CD4-positive, alpha-beta T cell (primary cell): ENCODE data around the gene SETX. TPM values are rescaled to one million over a fixed set of nuclear protein-coding genes. Genes with fewer than 3 reads are reported as not detected.

Experiments used
- ATAC-seq: fragments of 200-7000 bp; cut with Tn5 transposase; one replicate; pipeline ENCODE4 v1.10.0; 2022; ENCODE audit warnings: mild to moderate bottlenecking; ENCODE audit not compliant: poor library complexity
- CTCF ChIA-PET: fragments of 350-600 bp; sonication (Branson Sonifier 250); formaldehyde crosslinking; loops from one replicate; lab custom pipeline; 2021; ENCODE audit warnings: antibody characterized with exemption, inconsistent platforms; lab: Charles Lee
- POLR2A ChIA-PET: fragments of 350-600 bp; sonication (Branson Sonifier 250); formaldehyde crosslinking; loops from one replicate; lab custom pipeline; 2021; ENCODE audit warnings: antibody characterized with exemption, inconsistent platforms; lab: Charles Lee
- DNase-seq, 14 experiments: peaks; one replicate each; pipeline ENCODE4 v3.0.0-alpha.2; 2013 to 2020; ENCODE audit warnings: mixed read lengths in 2 of 14
- H3K27ac ChIP-seq, 2 donors: one replicate each; pipeline versions ENCODE4 v1.5.1 to v1.7.0; 2013; ENCODE audit warnings: low read length in 2 of 2, low read depth in 1 of 2, mild to moderate bottlenecking in 1 of 2
- H3K27me3 ChIP-seq, 2 experiments: 1 replicate in 1 of 2; 2 replicates in 1 of 2; pipeline versions ENCODE4 v1.6.1 to v1.7.0; 2013; ENCODE audit warnings: low read length in 2 of 2, control low read depth in 1 of 2, mild to moderate bottlenecking in 1 of 2, moderate library complexity in 1 of 2; ENCODE audit not compliant: insufficient read depth in 2 of 2, control insufficient read depth in 1 of 2
- H3K36me3 ChIP-seq: one replicate; pipeline ENCODE4 v1.6.1; 2013; ENCODE audit warnings: low read length, control low read depth; ENCODE audit not compliant: insufficient read depth
- H3K4me1 ChIP-seq: one replicate; pipeline ENCODE4 v1.6.1; 2013; ENCODE audit warnings: low read length, control low read depth; ENCODE audit not compliant: insufficient read depth
- H3K4me3 ChIP-seq: one replicate; pipeline ENCODE4 v1.5.1; 2013; ENCODE audit warnings: mild to moderate bottlenecking, low read length, moderate library complexity
- H3K9me3 ChIP-seq, 2 experiments: 1 replicate in 1 of 2; 2 replicates in 1 of 2; pipeline versions ENCODE4 v1.6.1 to v1.7.0; 2013; ENCODE audit warnings: low read length in 2 of 2, mild to moderate bottlenecking in 2 of 2, control low read depth in 1 of 2, moderate library complexity in 1 of 2; ENCODE audit not compliant: control insufficient read depth in 1 of 2, insufficient read depth in 1 of 2
- H3K27ac Mint-ChIP-seq: one replicate; pipeline ENCODE4 v1.8.0; 2020; ENCODE audit warnings: mixed read lengths
- H3K27me3 Mint-ChIP-seq: one replicate; pipeline ENCODE4 v1.8.0; 2021; ENCODE audit warnings: mixed read lengths
- H3K36me3 Mint-ChIP-seq: one replicate; pipeline ENCODE4 v1.8.0; 2021; ENCODE audit warnings: low read depth, mixed read lengths
- H3K4me1 Mint-ChIP-seq: one replicate; pipeline ENCODE4 v1.8.0; 2021; ENCODE audit warnings: low read depth, mixed read lengths
- H3K4me3 Mint-ChIP-seq: one replicate; pipeline ENCODE4 v1.8.0; 2020; ENCODE audit warnings: mild to moderate bottlenecking, mixed read lengths
- H3K9me3 Mint-ChIP-seq: one replicate; pipeline ENCODE4 v1.8.0; 2020; ENCODE audit warnings: mixed read lengths
- intact Hi-C, 2 experiments: fragments of 100-400 bp; cut with DNase I in 1 of 2; cut with micrococcal nuclease in 1 of 2; formaldehyde crosslinking; loops; one replicate each; pipeline versions ENCODE4 v1.15.1 to v1.9.0; 2023 to 2025; cut with DNase I, micrococcal nuclease
- total RNA-seq, 174 experiments: library from RNA in 2 of 174; stranded (reverse) in 2 of 174; gene quantifications; one replicate each; pipeline ENCODE4 v1.2.3 and lab custom pipeline; 2021 to 2026
- TF ChIP-seq, protein P1 (sequence below): fragments of 200-600 bp; IDR thresholded peaks from one replicate; pipeline ENCODE4 v1.8.0; 2022; ENCODE audit warnings: antibody characterized with exemption, mild to moderate bottlenecking

SETX gene
- total RNA-seq, 2 experiments from 2014 or later: 36.1 to 37.7 TPM

DNA sequence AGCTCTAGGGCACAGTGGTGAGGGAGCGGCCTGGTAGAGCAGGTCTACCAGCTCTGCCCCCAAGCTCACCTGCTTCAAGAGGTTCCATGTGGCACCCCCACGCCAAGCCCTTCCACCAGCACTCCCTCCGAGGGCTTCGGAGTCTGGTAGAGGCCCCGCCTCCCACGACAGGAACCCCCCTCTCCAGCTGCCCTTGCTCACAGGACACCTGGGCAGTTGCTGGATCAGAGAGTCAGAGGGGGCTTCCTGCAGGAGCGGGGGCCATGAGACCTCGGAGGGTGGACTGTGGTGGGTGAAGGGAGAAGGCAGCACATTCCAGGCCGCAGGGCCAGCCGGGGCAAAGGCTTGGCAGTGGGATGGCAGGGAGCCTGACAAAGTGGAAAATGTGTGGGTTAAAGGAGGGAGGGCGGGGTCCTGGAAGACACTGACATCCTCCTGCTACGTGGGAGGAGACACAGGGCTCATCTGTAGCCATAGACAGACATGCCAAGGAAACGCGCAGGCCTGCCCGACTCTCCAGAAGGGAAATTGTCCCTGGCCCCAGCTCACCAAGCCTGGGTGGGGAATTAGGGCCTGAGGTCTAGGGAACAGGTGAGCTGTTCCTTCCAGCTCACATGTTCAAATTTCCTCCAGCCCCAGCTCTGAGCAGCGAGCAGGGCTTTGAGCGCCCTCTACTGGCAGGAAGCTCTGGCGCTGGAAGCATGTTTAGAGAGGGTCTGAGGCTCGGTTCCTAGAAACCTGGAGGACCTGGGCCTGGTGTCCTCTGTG is 118.7 kb downstream of the SETX start:
- H3K4me3 ChIP-seq: no peak overlapping the region
- H3K36me3 ChIP-seq: no peaks in the 10 kb centered on the region
- peak; percentile 69 to 88 (median 78) for DNase-seq
- peak overlapping the region; percentile 26 for H3K4me3 Mint-ChIP-seq
- H3K9me3 Mint-ChIP-seq: no peaks in the 10 kb centered on the region
- no peak for ATAC-seq
- no peaks in the 10 kb centered on the region for H3K9me3 ChIP-seq
- H3K27me3 Mint-ChIP-seq: no peaks in the 10 kb centered on the region
- ChIA-PET POLR2A (interaction anchor here (1.1 kb wide), 1 partner anchor 66 kb away, joined by 3 read pairs; no protein-coding TSS in a partner anchor), CTCF (interaction anchor here (0.5 to 1.2 kb wide), 14 partner anchors 9 to 632 kb away, joined by 3 to 9 read pairs (median 4); no protein-coding TSS in a partner anchor)
- intact Hi-C loops: loop anchor here (1.0 to 2.0 kb wide), 3 partner anchors 66 to 473 kb away; no protein-coding TSS in a partner anchor
- no peak overlapping the region for H3K27ac Mint-ChIP-seq
- H3K27ac ChIP-seq: no peak overlapping the region
- no peaks in the 10 kb centered on the region for H3K27me3 ChIP-seq
- TF ChIP-seq, protein P1, sequence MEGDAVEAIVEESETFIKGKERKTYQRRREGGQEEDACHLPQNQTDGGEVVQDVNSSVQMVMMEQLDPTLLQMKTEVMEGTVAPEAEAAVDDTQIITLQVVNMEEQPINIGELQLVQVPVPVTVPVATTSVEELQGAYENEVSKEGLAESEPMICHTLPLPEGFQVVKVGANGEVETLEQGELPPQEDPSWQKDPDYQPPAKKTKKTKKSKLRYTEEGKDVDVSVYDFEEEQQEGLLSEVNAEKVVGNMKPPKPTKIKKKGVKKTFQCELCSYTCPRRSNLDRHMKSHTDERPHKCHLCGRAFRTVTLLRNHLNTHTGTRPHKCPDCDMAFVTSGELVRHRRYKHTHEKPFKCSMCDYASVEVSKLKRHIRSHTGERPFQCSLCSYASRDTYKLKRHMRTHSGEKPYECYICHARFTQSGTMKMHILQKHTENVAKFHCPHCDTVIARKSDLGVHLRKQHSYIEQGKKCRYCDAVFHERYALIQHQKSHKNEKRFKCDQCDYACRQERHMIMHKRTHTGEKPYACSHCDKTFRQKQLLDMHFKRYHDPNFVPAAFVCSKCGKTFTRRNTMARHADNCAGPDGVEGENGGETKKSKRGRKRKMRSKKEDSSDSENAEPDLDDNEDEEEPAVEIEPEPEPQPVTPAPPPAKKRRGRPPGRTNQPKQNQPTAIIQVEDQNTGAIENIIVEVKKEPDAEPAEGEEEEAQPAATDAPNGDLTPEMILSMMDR: peak; percentile 96
- peaks cover 10% of the 10 kb centered on the region for H3K4me1 Mint-ChIP-seq
- H3K36me3 Mint-ChIP-seq: peaks cover under 1% of the 10 kb centered on the region
- H3K4me1 ChIP-seq: peaks cover 24% of the 10 kb centered on the region

DNA sequence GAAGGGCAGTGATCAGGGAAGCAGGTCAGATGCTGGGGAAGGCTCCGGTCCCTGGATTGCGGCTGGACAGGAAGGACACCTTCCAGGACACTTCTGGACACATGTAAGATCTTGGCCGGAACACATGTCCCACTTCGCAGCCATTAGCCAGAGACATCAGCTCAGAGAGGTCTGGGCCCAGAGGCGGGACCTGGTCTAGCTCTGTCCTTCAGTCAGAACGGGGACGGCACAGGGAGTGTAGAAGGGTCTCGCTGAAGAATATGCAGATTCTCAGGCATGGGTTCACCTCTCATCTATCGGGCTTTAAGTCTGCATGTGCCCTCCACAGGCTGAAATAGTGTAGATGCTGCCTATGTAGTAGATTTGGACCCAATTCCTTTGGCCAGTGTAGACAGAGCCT is 119.7 kb downstream of the SETX start:
- H3K4me1 Mint-ChIP-seq: peaks cover 6% of the 10 kb centered on the region

DNA sequence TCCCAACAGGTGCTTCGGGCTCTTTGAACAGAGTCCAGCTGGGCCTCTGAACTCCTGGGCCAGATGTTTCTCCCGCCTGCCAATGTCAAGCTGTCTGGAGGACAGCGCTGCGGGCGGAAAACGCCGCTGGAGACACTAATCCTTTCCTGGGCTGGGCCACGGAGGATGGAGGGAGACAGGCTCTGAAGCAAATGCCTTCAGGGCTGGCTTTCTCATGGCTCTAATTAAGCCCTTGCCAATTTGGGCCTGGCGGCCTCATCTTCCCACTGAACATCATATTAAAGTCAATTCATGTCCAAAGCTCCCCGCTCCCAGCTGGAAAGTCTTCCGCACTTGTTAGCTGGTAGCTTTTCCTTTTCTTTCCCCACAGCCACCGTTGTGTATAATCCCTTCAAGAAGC is 120.3 kb downstream of the SETX start:
- POLR2A ChIA-PET: no interaction called here
- peaks cover 6% of the 10 kb centered on the region for H3K4me1 Mint-ChIP-seq
- Histone ChIP-seq H3K27ac (no peak overlapping the region), H3K4me1 (peaks cover 10% of the 10 kb centered on the region), H3K4me3 (no peak overlapping the region), H3K36me3 (no peaks in the 10 kb centered on the region), H3K27me3 (no peaks in the 10 kb centered on the region), H3K9me3 (no peaks in the 10 kb centered on the region)
- no peak overlapping the region for H3K27ac Mint-ChIP-seq
- H3K36me3 Mint-ChIP-seq: no peaks in the 10 kb centered on the region
- ATAC-seq (no peak), DNase-seq (no peak)
- H3K9me3 Mint-ChIP-seq: no peaks in the 10 kb centered on the region
- no peaks in the 10 kb centered on the region for H3K27me3 Mint-ChIP-seq
- intact Hi-C loops: no loop called here
- H3K4me3 Mint-ChIP-seq: no peak overlapping the region
- CTCF ChIA-PET: interaction anchor here (0.9 kb wide), 1 partner anchor 28 kb away, joined by 3 read pairs; no protein-coding TSS in a partner anchor
- TF ChIP-seq, protein P1: no peak

More for the DNA sequence above, 119.7 kb downstream of the SETX start:
- POLR2A ChIA-PET: no interaction called here
- H3K36me3 ChIP-seq: no peaks in the 10 kb centered on the region
- no peak overlapping the region for H3K4me3 Mint-ChIP-seq
- H3K27me3 ChIP-seq: no peaks in the 10 kb centered on the region
- intact Hi-C loops: no loop called here
- CTCF ChIA-PET: interaction anchor here (0.9 kb wide), 1 partner anchor 28 kb away, joined by 3 read pairs; no protein-coding TSS in a partner anchor
- H3K36me3 Mint-ChIP-seq: no peaks in the 10 kb centered on the region
- H3K27me3 Mint-ChIP-seq: no peaks in the 10 kb centered on the region
- peak in 1 of 14 experiments; percentile 10 for DNase-seq
- peaks cover 16% of the 10 kb centered on the region for H3K4me1 ChIP-seq
- no peaks in the 10 kb centered on the region for H3K9me3 ChIP-seq
- H3K4me3 ChIP-seq: no peak overlapping the region
- no peak overlapping the region for H3K27ac ChIP-seq
- TF ChIP-seq, protein P1: no peak
- no peaks in the 10 kb centered on the region for H3K9me3 Mint-ChIP-seq
- no peak for ATAC-seq
- H3K27ac Mint-ChIP-seq: no peak overlapping the region
